ENCODE results near the gene R3HDM2. TPM values are rescaled to one million over a fixed set of nuclear protein-coding genes. Genes with fewer than 3 reads are reported as not detected.
"Not testable (repeated sequence)": the region's sequence is repeated elsewhere in the genome, so short reads cannot be mapped to it uniquely, and the experiment has no call there.

R3HDM2 gene
- total and polyA plus RNA-seq, 4 donors = 18.1 to 60.7 (median 30.6) TPM

GRCh38 chr12:57446292-57446960 is 15.6 kb upstream of the R3HDM2 start:
- H3K27ac ChIP-seq (ENCODE audit: low read depth in 1 of 2, low read length in 1 of 2) = no peak overlapping the region
- no peak overlapping the region for H3K9ac ChIP-seq (ENCODE audit: insufficient read depth in 1 of 2, low read length in 2 of 2)
- no peaks in the 10 kb centered on the region for H3K4me1 ChIP-seq (ENCODE audit: control insufficient read depth in 5 of 5, insufficient read depth in 5 of 5, low read length in 5 of 5)
- TF ChIP-seq CTCF (IDR thresholded peaks at IDR 0.05; ENCODE audit: control extremely low read depth, extremely low read depth) = no peak
- 95 to 97% methylated on average over 6 of the region's 6 CpGs for WGBS, 2 donors
- DNase-seq (no peak), ATAC-seq (ENCODE audit: insufficient read depth, low FRiP score) (no peak)
- no peaks in the 10 kb centered on the region for H3K27me3 ChIP-seq (ENCODE audit: control insufficient read depth in 3 of 3, insufficient read depth in 3 of 3, low read length in 2 of 3)
- H3K9me3 ChIP-seq (ENCODE audit: control insufficient read depth in 4 of 4, insufficient read depth in 3 of 4, low read length in 3 of 4) = no peaks in the 10 kb centered on the region
- H3K36me3 ChIP-seq (ENCODE audit: control insufficient read depth in 4 of 4, insufficient read depth in 4 of 4, low read length in 4 of 4) = no peaks in the 10 kb centered on the region
- H3K4me3 ChIP-seq = no peak overlapping the region

- TF ChIP-seq CTCF (IDR thresholded peaks at IDR 0.05; ENCODE audit: control extremely low read depth, extremely low read depth) = no peak
- Histone ChIP-seq H3K27me3 (ENCODE audit: control insufficient read depth in 3 of 3, insufficient read depth in 3 of 3, low read length in 2 of 3) (no peaks in the 10 kb centered on the region), H3K4me3 (no peak overlapping the region), H3K9me3 (ENCODE audit: control insufficient read depth in 4 of 4, insufficient read depth in 3 of 4, low read length in 3 of 4) (no peaks in the 10 kb centered on the region), H3K36me3 (ENCODE audit: control insufficient read depth in 4 of 4, insufficient read depth in 4 of 4, low read length in 4 of 4) (no peaks in the 10 kb centered on the region), H3K4me1 (ENCODE audit: control insufficient read depth in 5 of 5, insufficient read depth in 5 of 5, low read length in 5 of 5) (no peaks in the 10 kb centered on the region), H3K27ac (ENCODE audit: low read depth in 1 of 2, low read length in 1 of 2) (no peak overlapping the region), H3K9ac (ENCODE audit: insufficient read depth in 1 of 2, low read length in 2 of 2) (no peak overlapping the region)
- ATAC-seq (ENCODE audit: insufficient read depth, low FRiP score) = no peak
- no peak for DNase-seq
- WGBS, 2 donors = 82 to 88% methylated on average over 5 of the region's 5 CpGs
Observed at GRCh38 chr12:57444744-57445143, 13.9 kb upstream of the R3HDM2 start.

- 87 to 95% methylated on average over 6 of the region's 6 CpGs for WGBS, 2 donors
- not testable (repeated sequence) for H3K27ac ChIP-seq (ENCODE audit: low read depth in 1 of 2, low read length in 1 of 2); ATAC-seq (ENCODE audit: insufficient read depth, low FRiP score); H3K4me1 ChIP-seq (ENCODE audit: control insufficient read depth in 5 of 5, insufficient read depth in 5 of 5, low read length in 5 of 5); H3K9me3 ChIP-seq (ENCODE audit: control insufficient read depth in 4 of 4, insufficient read depth in 3 of 4, low read length in 3 of 4); H3K9ac ChIP-seq (ENCODE audit: insufficient read depth in 1 of 2, low read length in 2 of 2); H3K4me3 ChIP-seq; H3K36me3 ChIP-seq (ENCODE audit: control insufficient read depth in 4 of 4, insufficient read depth in 4 of 4, low read length in 4 of 4); DNase-seq; H3K27me3 ChIP-seq (ENCODE audit: control insufficient read depth in 3 of 3, insufficient read depth in 3 of 3, low read length in 2 of 3)
Observed at GRCh38 chr12:57444337-57444736, 13.5 kb upstream of the R3HDM2 start.

- ATAC-seq (ENCODE audit: insufficient read depth, low FRiP score) = no peak
- no peak overlapping the region for H3K27ac ChIP-seq (ENCODE audit: low read depth in 1 of 2, low read length in 1 of 2)
Observed at GRCh38 chr12:57441846-57442427, 11.1 kb upstream of the R3HDM2 start.

GRCh38 chr12:57441393-57441792 is 10.6 kb upstream of the R3HDM2 start:
- not testable (repeated sequence) for H3K4me1 ChIP-seq (ENCODE audit: control insufficient read depth in 5 of 5, insufficient read depth in 5 of 5, low read length in 5 of 5); H3K9ac ChIP-seq (ENCODE audit: insufficient read depth in 1 of 2, low read length in 2 of 2); H3K9me3 ChIP-seq (ENCODE audit: control insufficient read depth in 4 of 4, insufficient read depth in 3 of 4, low read length in 3 of 4); ATAC-seq (ENCODE audit: insufficient read depth, low FRiP score); DNase-seq; H3K4me3 ChIP-seq; H3K36me3 ChIP-seq (ENCODE audit: control insufficient read depth in 4 of 4, insufficient read depth in 4 of 4, low read length in 4 of 4); H3K27me3 ChIP-seq (ENCODE audit: control insufficient read depth in 3 of 3, insufficient read depth in 3 of 3, low read length in 2 of 3); H3K27ac ChIP-seq (ENCODE audit: low read depth in 1 of 2, low read length in 1 of 2)
- 95 to 100% methylated on average over 2 of the region's 2 CpGs for WGBS, 2 donors

More at GRCh38 chr12:57441846-57442427, 11.1 kb upstream of the R3HDM2 start:
- Histone ChIP-seq H3K36me3 (ENCODE audit: control insufficient read depth in 4 of 4, insufficient read depth in 4 of 4, low read length in 4 of 4) (no peaks in the 10 kb centered on the region), H3K27me3 (ENCODE audit: control insufficient read depth in 3 of 3, insufficient read depth in 3 of 3, low read length in 2 of 3) (no peaks in the 10 kb centered on the region), H3K4me3 (no peak overlapping the region), H3K9me3 (ENCODE audit: control insufficient read depth in 4 of 4, insufficient read depth in 3 of 4, low read length in 3 of 4) (no peaks in the 10 kb centered on the region), H3K9ac (ENCODE audit: insufficient read depth in 1 of 2, low read length in 2 of 2) (no peak overlapping the region), H3K4me1 (ENCODE audit: control insufficient read depth in 5 of 5, insufficient read depth in 5 of 5, low read length in 5 of 5) (peaks cover 0 to under 1% (median 0%) of the 10 kb centered on the region in 5 donors)
- WGBS, 2 donors = 30 to 37% methylated on average over 1 of the region's 1 CpG
- TF ChIP-seq CTCF (IDR thresholded peaks at IDR 0.05; ENCODE audit: control extremely low read depth, extremely low read depth) = no peak
- peak in 1 of 3 donors; percentile 26 for DNase-seq

Measured in lung (tissue), 12 donors.